ENCODE measurements around the gene C2CD2. TPM values are rescaled to one million over a fixed set of nuclear protein-coding genes. Genes with fewer than 3 reads are reported as not detected.

C2CD2 gene
- total RNA-seq, 1 donor from 2014 or later, result 20.5 TPM

DNA sequence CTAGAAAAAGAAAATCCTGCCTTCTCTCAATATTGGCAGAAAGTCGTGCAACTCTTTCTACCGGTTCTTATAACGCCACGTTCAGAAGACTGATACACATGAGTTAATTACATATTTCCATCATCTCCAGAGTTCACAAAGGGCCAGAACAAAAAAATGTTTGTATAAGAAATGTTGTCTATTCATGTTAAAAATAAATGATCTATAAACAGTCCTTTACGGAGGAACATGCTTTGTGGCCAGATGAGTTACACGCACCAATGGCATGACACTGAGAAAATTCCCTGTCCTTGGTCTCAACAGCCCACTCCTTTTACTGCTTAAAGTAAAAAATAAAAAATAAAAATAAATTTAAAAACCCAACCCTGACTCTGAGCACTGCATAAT is 29.5 kb downstream of the C2CD2 start:
- H3K9me3 Mint-ChIP-seq, result no peaks in the 10 kb centered on the region
- H3K4me3 Mint-ChIP-seq, result no peak overlapping the region
- H3K36me3 Mint-ChIP-seq, result no peaks in the 10 kb centered on the region
- H3K27me3 Mint-ChIP-seq, result no peaks in the 10 kb centered on the region
- TF ChIP-seq, protein P1, sequence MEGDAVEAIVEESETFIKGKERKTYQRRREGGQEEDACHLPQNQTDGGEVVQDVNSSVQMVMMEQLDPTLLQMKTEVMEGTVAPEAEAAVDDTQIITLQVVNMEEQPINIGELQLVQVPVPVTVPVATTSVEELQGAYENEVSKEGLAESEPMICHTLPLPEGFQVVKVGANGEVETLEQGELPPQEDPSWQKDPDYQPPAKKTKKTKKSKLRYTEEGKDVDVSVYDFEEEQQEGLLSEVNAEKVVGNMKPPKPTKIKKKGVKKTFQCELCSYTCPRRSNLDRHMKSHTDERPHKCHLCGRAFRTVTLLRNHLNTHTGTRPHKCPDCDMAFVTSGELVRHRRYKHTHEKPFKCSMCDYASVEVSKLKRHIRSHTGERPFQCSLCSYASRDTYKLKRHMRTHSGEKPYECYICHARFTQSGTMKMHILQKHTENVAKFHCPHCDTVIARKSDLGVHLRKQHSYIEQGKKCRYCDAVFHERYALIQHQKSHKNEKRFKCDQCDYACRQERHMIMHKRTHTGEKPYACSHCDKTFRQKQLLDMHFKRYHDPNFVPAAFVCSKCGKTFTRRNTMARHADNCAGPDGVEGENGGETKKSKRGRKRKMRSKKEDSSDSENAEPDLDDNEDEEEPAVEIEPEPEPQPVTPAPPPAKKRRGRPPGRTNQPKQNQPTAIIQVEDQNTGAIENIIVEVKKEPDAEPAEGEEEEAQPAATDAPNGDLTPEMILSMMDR (conservative IDR thresholded peaks at IDR 0.05), result no peak
- no peak for DNase-seq (ENCODE audit: extremely low spot score, unreplicated experiment)
- H3K4me1 Mint-ChIP-seq (ENCODE audit: unreplicated experiment), result peaks cover 25% of the 10 kb centered on the region
- H3K27ac Mint-ChIP-seq, result no peak overlapping the region

DNA sequence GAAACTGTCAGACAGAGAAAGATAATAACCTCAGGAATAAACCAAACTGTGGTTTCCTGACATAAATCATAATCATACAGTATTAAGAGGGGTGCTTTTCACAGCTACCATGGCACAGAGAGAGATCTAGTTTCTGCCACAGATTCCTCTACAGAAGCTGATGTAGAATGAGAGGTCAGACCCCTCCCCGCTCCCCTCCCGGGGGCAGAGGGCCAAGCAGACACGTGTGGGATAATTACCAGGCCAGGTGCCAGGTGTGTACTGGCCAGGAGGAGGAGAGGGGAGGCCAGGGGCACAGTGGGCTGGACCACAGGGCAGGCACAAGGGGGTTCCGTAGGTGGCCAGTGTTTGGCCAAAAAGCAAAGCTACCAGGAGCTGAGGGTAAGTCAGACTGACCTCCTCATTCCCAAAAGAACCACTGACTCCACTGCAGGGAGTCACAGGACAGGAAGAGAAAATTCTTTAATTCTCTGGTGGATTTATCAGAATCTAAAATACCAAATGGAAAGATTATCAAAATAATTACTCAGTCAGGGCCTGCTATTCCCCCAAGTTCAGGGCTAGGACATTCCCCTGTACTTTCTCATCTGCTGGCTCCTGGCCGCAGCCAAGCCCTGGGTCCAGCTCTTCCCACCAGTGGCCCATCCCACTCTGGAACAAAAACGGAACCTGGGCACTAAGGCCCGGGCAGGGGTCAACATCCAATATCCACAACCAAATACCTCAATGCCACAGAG is 30.0 kb downstream of the C2CD2 start:
- no peak overlapping the region for H3K4me3 Mint-ChIP-seq
- no peaks in the 10 kb centered on the region for H3K27me3 Mint-ChIP-seq
- H3K9me3 Mint-ChIP-seq, result no peaks in the 10 kb centered on the region
- H3K36me3 Mint-ChIP-seq, result peaks cover 3% of the 10 kb centered on the region
- TF ChIP-seq, protein P1 (conservative IDR thresholded peaks at IDR 0.05), result no peak
- H3K27ac Mint-ChIP-seq, result no peak overlapping the region
- H3K4me1 Mint-ChIP-seq (ENCODE audit: unreplicated experiment), result peaks cover 25% of the 10 kb centered on the region
- no peak for DNase-seq (ENCODE audit: extremely low spot score, unreplicated experiment)

GRCh38 chr21:41923186-41923585 is 30.6 kb downstream of the C2CD2 start:
- H3K27me3 Mint-ChIP-seq, result no peaks in the 10 kb centered on the region
- no peak overlapping the region for H3K27ac Mint-ChIP-seq

DNA sequence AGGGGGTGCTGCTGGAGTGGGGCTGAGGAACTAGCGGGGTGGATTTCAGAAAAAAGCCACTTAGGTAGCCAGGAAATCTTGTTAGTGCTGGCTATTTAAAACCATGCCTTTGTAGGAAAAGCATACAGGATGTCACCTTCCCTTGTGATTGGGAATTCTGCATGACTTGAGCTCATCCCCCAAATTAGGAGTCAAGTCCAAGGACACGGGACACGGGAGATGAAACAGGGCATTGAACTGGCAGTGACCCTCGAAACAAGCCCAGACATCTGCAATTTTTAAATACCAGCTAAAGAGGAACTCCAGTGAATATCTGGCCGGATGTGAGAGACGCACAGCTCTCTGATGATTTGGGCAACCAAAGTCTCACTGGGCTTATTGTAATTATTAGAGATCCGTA is 32.8 kb downstream of the C2CD2 start:
- DNase-seq (ENCODE audit: extremely low spot score, unreplicated experiment), result no peak
- Mint-ChIP-seq H3K27me3 (no peaks in the 10 kb centered on the region), H3K36me3 (peaks cover 14% of the 10 kb centered on the region), H3K4me3 (no peak overlapping the region), H3K4me1 (ENCODE audit: unreplicated experiment) (peaks cover 17% of the 10 kb centered on the region), H3K27ac (no peak overlapping the region), H3K9me3 (no peaks in the 10 kb centered on the region)
- TF ChIP-seq, protein P1 (conservative IDR thresholded peaks at IDR 0.05), result no peak

More at GRCh38 chr21:41923186-41923585, 30.6 kb downstream of the C2CD2 start:
- TF ChIP-seq, protein P1 (conservative IDR thresholded peaks at IDR 0.05), result no peak
- Mint-ChIP-seq H3K4me1 (ENCODE audit: unreplicated experiment) (peaks cover 25% of the 10 kb centered on the region), H3K4me3 (no peak overlapping the region), H3K36me3 (peaks cover 4% of the 10 kb centered on the region), H3K9me3 (no peaks in the 10 kb centered on the region)
- no peak for DNase-seq (ENCODE audit: extremely low spot score, unreplicated experiment)

GRCh38 chr21:41920476-41920875 is 33.3 kb downstream of the C2CD2 start:
- no peaks in the 10 kb centered on the region for H3K9me3 Mint-ChIP-seq
- no peak overlapping the region for H3K4me3 Mint-ChIP-seq
- H3K4me1 Mint-ChIP-seq (ENCODE audit: unreplicated experiment), result peaks cover 11% of the 10 kb centered on the region
- H3K27me3 Mint-ChIP-seq, result no peaks in the 10 kb centered on the region
- H3K27ac Mint-ChIP-seq, result no peak overlapping the region
- DNase-seq (ENCODE audit: extremely low spot score, unreplicated experiment), result no peak
- TF ChIP-seq, protein P1 (conservative IDR thresholded peaks at IDR 0.05), result no peak
- peaks cover 17% of the 10 kb centered on the region for H3K36me3 Mint-ChIP-seq

Measured in type B pancreatic cell (in vitro differentiated cells).